Kidney tubule cell (primary cell): ENCODE results near the gene SNX4.
A peak's percentile ranks its signal among the peaks of the same experiment; 100 is the strongest.
"Not testable (repeated sequence)": the region's sequence is repeated elsewhere in the genome, so short reads cannot be mapped to it uniquely, and the experiment has no call there.

Source experiments
- DNase-seq: peaks from one replicate; pipeline ENCODE4 v3.0.0-alpha.2; 2018; ENCODE audit warnings: low spot score

Gene SNX4

GRCh38 chr3:125462722-125463299, 57.2 kb downstream of the SNX4 start:
- no peak for DNase-seq

DNA sequence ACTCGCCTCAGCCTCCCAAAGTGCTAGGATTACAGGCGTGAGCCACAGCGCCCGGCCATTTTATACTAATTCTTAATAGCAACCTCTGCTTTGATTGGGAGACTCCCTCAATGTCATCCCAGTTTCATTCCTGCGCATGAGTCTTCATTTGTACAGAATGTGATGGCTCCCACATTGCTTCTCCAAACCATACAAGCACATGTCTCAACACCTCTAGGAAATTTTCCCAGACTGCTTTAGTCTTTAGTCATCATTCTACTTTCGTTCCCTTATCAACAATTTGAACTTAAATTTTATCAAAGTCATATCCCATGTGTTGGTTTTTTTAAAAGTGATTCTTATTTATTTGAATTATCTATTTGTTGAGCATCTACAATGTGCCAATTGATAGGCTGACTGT, 58.1 kb downstream of the SNX4 start:
- no peak for DNase-seq

DNA sequence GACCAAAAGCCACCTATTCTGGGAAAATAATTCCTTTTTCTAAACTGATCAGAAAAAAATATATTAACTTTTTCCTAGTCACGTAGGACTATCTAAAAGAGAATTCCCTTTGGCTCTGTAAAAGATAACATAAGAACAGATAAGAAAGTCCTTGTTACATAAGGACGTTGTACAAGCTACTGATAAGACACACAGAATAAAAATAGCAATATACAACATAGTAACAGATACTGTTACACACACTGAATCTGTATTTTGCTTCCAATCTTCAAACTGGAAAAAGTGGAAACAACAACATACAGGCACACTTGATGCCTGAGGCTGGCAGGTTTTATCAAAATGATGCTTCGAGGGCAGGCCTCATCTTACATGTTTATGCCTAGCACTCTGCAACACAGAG, 59.8 kb downstream of the SNX4 start:
- no peak for DNase-seq

DNA sequence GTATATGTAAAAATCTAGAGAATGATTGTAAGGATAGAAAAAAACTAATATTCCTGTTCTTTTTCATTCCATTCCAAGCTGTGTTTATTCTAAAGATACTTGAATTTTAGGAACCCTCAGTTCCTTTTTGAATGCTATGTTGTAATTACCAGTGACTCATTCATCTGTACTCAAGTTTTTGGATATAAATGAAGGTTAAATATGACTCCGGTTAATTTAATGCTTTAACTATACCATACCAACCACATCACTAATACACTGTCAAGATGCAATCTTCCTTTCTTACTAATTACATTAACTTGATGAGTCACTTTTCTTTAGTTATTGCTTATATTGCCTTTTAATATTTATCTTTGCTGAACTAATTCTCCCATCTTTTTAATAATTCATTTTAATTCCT, 76.1 kb downstream of the SNX4 start:
- no peak for DNase-seq

DNA sequence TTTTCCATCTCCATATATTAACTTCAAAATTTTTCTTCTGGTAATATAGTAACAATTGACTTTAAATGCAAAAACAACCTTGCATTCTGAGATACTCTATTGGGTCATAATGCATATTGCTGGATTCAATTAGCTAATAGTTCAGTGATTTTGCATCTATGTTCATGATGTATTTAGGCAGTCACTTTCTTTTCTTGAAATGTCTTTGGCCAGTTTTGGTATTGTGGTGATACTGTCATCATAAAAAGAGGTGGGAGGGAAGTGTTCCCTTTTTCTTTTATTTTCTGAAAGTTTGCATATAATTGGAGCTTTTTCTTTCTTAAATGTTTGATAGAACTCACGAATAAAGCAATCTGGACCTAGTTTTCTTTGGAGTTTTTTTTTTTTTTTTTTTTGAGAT, 77.5 kb downstream of the SNX4 start:
- no peak for DNase-seq

DNA sequence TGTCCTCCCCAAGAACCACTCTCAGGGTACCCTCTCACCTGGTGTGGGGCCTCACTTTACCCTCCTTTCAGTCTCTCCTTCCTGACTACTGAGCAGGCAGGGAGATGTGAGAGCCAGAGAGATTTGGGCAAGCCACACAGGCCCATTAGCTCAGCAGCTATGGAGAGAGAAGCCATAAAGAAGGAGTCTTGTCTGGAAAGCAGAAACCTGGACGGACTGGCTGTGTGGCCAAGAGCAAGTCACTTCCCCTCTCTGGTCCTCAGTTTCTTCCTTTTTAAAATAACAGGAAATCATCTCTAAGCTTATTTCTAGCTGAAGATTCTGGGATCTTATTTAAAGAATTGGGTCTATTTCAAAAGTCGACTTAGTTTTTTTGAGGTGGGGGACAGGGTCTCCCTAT, 79.0 kb downstream of the SNX4 start:
- DNase-seq = no peak

DNA sequence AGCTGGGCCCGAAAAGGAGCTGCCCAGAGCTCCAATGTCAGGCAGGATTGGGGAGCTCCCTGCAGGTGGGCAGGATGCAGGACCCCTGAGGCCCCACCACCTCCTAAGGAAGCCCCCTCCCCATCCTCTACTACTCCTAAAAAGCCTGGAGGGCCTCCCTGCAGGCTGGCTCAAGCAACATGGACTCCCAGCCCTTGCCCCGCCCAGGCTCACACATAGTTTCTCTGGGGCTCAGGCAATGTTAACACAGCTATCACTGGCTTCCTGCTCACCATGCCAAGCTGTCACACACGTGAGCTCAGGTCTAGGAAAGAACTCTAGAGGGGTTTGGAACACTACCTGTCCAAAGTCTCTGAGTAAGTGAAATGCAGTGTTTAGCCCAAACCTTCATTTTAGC, 79.4 kb downstream of the SNX4 start:
- peak; percentile 8 for DNase-seq

DNA sequence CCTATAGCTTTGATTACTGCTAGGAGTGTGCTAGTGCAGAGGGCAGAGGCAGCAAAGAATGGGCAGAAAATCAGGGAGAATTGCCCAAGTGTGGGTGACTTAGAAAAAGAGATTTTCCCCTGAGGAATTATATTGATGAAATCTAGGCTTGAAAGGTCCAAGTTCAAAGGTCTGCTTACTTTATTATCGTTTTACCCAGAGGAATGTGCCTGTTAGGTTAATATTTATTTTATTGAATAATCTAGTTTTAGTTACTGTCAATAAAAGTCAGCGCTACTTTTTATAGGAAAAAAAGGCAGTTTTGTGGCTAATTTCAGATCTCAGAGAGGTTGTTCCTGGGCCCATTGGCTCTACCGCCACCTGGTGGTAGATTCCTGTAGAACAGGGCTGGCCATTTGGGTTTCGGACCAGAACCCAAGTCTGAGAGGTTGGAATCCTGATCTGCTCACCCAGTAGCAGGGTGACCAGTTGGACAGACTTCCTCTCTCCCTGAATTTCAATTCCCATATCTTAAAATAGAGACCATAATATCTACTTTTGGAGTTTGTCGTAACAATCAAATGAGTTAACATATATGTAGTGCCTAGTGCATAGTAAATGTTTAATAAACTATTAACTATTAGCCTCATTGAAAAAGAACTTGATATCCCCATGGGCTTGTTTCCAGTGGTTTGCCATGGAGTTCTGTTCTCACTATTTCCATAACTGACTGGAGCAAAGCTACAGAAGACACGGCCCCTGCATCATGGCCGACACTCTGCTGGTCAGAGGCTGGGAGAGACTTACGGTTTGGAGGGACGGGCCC, 82.2 kb downstream of the SNX4 start:
- peak; percentile 50 for DNase-seq

DNA sequence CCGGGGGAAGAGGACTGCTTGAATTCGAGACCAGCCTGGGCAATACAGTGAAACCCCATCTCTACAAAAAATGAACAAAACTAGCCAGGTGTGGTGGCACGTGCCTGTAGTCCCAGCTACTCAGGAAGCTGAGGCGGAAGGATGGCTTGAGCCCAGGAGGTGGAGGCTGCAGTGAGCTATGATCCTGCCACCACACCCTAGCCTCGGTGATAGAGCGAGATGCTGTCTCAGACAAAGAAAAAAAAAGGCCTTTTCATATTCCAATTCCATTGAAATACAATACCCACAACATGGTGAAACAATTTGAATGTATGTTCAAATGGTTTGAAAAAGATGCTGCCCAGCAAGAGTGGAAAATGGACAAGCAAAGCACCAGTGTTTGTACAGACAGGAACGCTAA, 83.1 kb downstream of the SNX4 start:
- DNase-seq = no peak

GRCh38 chr3:125435231-125435630, 84.8 kb downstream of the SNX4 start:
- DNase-seq = no peak

GRCh38 chr3:125434582-125435011, 85.4 kb downstream of the SNX4 start:
- DNase-seq = no peak

- DNase-seq = no peak
Observed at GRCh38 chr3:125433611-125434041, 86.4 kb downstream of the SNX4 start.

DNA sequence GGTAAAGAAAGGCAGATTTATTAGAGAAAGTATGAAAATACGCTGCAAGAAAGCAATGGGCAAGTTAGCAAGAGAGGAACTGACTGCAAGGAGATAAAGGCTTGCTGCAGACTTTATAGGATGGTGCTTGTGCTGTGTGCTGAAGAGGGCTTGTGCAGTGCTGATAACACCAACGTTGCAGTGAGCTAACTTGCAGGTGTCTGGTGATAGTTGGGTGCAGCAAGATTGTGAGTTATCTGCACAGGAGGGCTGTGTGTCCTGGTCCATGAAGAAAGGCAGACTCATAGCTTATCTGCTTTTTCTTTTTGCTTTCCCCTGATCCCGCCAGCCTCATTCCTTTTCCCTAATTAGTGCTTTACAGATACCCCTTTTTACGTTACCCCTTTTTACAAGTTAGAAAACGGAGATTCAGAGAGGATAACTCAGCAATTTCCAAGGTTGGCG, 86.9 kb downstream of the SNX4 start:
- DNase-seq = no peak

DNA sequence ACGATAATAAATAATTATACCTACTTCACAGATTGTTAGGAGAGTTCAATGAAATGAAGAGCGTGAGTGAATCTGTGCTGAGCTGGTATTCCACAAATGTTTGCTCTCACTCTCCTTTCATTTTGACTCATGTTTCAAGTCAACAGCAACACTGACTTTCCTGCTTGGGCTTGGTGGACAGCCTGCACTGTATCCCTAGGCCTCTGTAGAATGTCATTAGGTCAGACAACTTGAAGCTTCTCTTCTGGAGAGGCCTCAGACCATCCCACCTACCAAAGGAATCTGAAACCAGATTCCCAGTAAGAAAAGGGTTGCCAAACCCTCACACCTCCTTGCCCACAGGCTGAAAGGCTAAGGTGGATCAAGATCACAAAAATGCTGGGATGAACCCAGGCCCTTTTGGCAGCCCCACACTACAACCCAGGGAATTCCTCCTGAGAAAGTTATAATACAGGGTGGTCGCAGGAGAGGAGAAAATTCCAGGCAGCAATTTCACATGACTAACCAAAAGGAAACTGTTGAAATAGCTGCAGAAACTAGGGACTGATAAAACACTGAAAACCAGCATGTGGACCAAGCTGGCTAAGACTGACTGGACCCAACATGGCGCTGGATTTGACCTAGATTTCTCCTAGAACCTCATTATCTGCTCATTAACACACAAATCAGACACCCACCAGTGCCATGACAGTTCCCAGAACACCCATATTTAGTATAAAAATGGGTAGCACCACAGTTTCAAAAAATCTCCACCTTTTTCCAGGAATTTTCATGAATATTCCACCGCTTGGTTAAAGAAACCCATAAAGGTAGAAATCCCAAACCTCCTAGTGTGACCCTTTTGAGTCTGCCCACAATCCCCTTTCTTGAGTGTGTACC, 87.9 kb downstream of the SNX4 start:
- DNase-seq = peak; percentile 9

GRCh38 chr3:125431391-125431790, 88.6 kb downstream of the SNX4 start:
- no peak for DNase-seq

GRCh38 chr3:125428216-125428830, 91.7 kb downstream of the SNX4 start:
- no peak for DNase-seq

- DNase-seq = no peak
Observed at GRCh38 chr3:125418306-125418705, 101.7 kb downstream of the SNX4 start.

- no peak for DNase-seq
Observed at GRCh38 chr3:125416235-125416634, 103.8 kb downstream of the SNX4 start.

DNA sequence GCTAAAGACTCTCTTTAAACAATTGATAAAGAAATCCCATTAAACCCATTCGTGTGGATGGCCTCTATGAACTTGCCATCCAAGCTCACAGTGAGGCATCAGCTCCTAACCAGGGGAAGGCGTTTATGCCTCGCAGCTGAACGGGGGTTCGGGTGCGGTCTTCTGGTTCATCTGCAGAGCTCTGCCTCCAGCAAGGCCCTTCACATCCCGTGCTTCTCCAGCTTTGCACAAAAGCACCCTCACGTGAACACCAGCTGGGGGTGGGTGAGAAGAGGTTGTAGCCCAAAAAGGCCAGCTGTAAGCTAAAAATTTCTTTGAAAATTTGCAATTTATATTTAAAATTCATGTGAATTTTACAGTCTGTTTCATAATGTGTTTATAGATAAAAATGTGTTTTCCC, 105.3 kb downstream of the SNX4 start:
- no peak for DNase-seq

- DNase-seq = no peak
Observed at GRCh38 chr3:125410922-125411321, 109.1 kb downstream of the SNX4 start.

- peak; percentile 74 for DNase-seq
Observed at GRCh38 chr3:125406070-125406469, 113.9 kb downstream of the SNX4 start.

DNA sequence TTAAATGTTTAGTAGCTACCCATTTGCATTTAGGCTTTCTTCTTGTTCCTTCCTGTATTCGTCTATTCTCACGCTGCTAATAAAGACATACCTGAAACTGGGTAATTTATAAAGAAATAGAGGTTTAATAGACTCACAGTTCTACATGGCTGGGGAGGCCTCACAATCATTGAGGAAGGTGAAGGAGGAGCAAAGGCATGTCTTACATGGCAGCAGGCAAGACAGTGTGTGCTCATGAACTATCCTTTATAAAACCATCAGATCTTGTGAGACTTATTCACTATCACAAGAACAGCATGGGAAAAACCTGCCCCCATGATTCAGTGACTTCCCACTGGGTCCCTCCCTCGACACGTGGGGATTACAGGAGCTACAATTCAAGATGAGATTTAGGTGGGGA, 114.5 kb downstream of the SNX4 start:
- DNase-seq = not testable (repeated sequence)
